ENCODE results near the gene TMEM14C. TPM values are rescaled to one million over a fixed set of nuclear protein-coding genes. Genes with fewer than 3 reads are reported as not detected.

The TMEM14C gene
- total RNA-seq, 1 donor, result 156 TPM

- DNase-seq (ENCODE audit: low read depth), result no peak
- TF ChIP-seq, protein P1, sequence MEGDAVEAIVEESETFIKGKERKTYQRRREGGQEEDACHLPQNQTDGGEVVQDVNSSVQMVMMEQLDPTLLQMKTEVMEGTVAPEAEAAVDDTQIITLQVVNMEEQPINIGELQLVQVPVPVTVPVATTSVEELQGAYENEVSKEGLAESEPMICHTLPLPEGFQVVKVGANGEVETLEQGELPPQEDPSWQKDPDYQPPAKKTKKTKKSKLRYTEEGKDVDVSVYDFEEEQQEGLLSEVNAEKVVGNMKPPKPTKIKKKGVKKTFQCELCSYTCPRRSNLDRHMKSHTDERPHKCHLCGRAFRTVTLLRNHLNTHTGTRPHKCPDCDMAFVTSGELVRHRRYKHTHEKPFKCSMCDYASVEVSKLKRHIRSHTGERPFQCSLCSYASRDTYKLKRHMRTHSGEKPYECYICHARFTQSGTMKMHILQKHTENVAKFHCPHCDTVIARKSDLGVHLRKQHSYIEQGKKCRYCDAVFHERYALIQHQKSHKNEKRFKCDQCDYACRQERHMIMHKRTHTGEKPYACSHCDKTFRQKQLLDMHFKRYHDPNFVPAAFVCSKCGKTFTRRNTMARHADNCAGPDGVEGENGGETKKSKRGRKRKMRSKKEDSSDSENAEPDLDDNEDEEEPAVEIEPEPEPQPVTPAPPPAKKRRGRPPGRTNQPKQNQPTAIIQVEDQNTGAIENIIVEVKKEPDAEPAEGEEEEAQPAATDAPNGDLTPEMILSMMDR (IDR thresholded peaks at IDR 0.05; ENCODE audit: insufficient read depth, low read length), result no peak
- no peak overlapping the region for H3K4me3 ChIP-seq (ENCODE audit: low read depth, low read length)
Observed at GRCh38 chr6:10685092-10685915, 37.6 kb upstream of the TMEM14C start.

DNA sequence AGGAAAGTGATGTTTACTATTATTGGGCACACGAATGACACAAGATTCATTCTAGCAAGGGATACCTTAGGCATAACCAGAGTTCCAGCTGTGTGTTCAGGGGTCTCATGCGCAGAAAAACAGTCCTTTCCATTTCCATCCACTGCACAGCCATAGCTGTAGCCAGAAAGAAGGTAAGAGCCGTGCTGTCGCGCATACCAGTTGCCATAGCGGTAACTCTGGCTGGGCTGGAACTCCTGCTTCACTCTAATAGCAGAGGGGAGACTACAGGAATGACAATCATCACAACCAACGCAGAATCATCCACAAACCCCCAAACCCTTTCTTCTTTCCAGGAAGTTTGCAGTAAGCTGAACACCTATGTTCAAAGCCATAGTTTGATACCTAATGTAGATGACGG, 36.0 kb upstream of the TMEM14C start:
- no peak for DNase-seq (ENCODE audit: low read depth)
- no peak overlapping the region for H3K4me3 ChIP-seq (ENCODE audit: low read depth, low read length)
- TF ChIP-seq, protein P1 (IDR thresholded peaks at IDR 0.05; ENCODE audit: insufficient read depth, low read length), result no peak

DNA sequence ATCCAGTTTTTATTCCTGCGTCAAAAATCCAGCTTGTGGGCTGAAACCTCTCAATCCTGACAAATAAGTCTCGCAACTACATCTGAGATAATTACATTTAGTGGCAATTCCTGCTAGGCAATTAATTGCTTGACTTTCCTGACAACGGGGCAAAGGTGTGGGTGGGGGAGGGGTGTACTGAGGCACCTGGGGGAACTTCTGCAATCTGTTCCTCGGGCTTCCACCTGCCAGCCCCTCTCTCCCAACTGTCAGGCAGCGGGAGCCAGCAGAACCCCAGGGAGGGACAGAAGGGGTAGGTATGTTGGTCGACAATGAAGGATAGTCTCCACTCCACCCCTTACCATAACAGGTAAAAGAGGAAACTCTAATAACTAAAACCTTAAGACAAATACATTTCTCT, 35.3 kb upstream of the TMEM14C start:
- H3K4me3 ChIP-seq (ENCODE audit: low read depth, low read length), result no peak overlapping the region
- no peak for DNase-seq (ENCODE audit: low read depth)
- TF ChIP-seq, protein P1 (IDR thresholded peaks at IDR 0.05; ENCODE audit: insufficient read depth, low read length), result no peak

DNA sequence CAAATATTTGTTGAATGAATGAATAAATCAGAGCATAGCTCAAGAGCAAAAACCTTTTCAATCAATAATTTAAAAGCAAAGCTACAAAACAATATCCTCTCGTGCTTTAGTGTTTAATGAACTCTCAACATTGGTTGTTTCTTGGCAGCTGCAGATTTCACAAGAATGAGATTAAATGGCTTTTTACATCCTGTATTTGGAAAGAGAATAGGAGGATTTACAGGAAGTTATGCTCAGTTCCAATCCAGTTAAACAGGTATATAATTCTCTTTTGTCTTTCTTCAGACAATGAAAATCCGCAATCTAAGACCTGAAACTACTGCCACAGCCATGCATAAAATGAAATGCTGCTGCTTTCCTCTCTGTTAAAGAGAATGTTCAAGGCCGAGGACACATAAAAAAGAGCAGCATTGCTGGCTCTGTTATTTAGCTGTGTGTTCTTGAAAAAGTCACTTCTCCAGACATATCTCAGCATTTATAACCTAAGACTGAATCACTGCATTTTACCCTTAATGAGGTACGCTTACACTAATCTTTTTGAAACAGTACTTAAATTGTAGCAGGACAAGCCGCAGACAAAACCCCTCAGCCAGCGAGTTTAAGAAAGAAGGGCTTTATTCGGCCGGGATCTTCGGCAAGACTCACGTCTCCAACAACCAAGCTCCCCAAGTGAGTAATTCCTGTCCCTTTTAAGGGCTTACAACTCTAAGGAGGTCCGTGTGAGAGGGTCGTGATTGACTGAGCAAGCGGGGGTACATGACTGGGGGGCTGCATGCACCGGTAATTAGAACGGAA, 32.0 kb upstream of the TMEM14C start:
- DNase-seq (ENCODE audit: low read depth), result peak; percentile 2
- no peak overlapping the region for H3K4me3 ChIP-seq (ENCODE audit: low read depth, low read length)
- TF ChIP-seq, protein P1 (IDR thresholded peaks at IDR 0.05; ENCODE audit: insufficient read depth, low read length), result no peak

- TF ChIP-seq, protein P1 (IDR thresholded peaks at IDR 0.05; ENCODE audit: insufficient read depth, low read length), result no peak
- H3K4me3 ChIP-seq (ENCODE audit: low read depth, low read length), result peak overlapping the region; percentile 95
- no peak for DNase-seq (ENCODE audit: low read depth)
Observed at GRCh38 chr6:10692965-10693538, 29.8 kb upstream of the TMEM14C start.

GRCh38 chr6:10694302-10695085, 28.4 kb upstream of the TMEM14C start, which contains the start of the genes C6orf52 and PAK1IP1:
TSS of gene C6orf52 (minus strand) at chr6:10694616. CDS start at chr6:10687550, 7,066 bp downstream.
TSS of gene PAK1IP1 (plus strand) at chr6:10694972. CDS start at chr6:10694986, 14 bp downstream.
- TF ChIP-seq, protein P1 (IDR thresholded peaks at IDR 0.05; ENCODE audit: insufficient read depth, low read length), result no peak
- H3K4me3 ChIP-seq (ENCODE audit: low read depth, low read length), result peak within 1 kb of the TSS; percentile 95
- peak; percentile 95 for DNase-seq (ENCODE audit: low read depth)
